NCI-H146 treated with DMSO at 0.1 percent for 48 hours (cell line): ENCODE measurements around the gene SLC5A3.

Experiments
- DNase-seq: peaks from one replicate; lab custom pipeline; 2025; ENCODE audit not compliant: unreplicated experiment; lab: John Stamatoyannopoulos, UW

SLC5A3 gene

GRCh38 chr21:34065027-34065426 is 8.4 kb upstream of the SLC5A3 start:
- no peak for DNase-seq

- no peak for DNase-seq
These were observed 1.7 kb upstream of the SLC5A3 start for GRCh38 chr21:34071683-34072082.

- DNase-seq: no peak
These were observed 990 bp upstream of the SLC5A3 start for GRCh38 chr21:34072145-34073031.

GRCh38 chr21:34073749-34074282 is 438 bp downstream of the SLC5A3 start:
- DNase-seq: no peak

GRCh38 chr21:34074283-34075090 is 1.1 kb downstream of the SLC5A3 start:
- DNase-seq: no peak

- no peak for DNase-seq
These were observed 1.7 kb downstream of the SLC5A3 start for GRCh38 chr21:34075091-34075425.

GRCh38 chr21:34075760-34076660 is 2.6 kb downstream of the SLC5A3 start:
- DNase-seq: no peak

GRCh38 chr21:34076835-34077234 is 3.5 kb downstream of the SLC5A3 start:
- no peak for DNase-seq

GRCh38 chr21:34077888-34078287 is 4.5 kb downstream of the SLC5A3 start:
- no peak for DNase-seq

GRCh38 chr21:34078915-34079314 is 5.5 kb downstream of the SLC5A3 start:
- no peak for DNase-seq

- no peak for DNase-seq
These were observed 7.3 kb downstream of the SLC5A3 start for GRCh38 chr21:34080710-34081109.

- no peak for DNase-seq
These were observed 9.4 kb downstream of the SLC5A3 start for GRCh38 chr21:34082769-34083168.

- no peak for DNase-seq
These were observed 10.0 kb downstream of the SLC5A3 start for GRCh38 chr21:34083357-34083756.

GRCh38 chr21:34085129-34085528 is 11.8 kb downstream of the SLC5A3 start:
- DNase-seq: peak; percentile 1

GRCh38 chr21:34086887-34087306 is 13.5 kb downstream of the SLC5A3 start:
- DNase-seq: no peak

GRCh38 chr21:34088752-34089151 is 15.4 kb downstream of the SLC5A3 start:
- DNase-seq: no peak

- DNase-seq: no peak
These were observed 17.7 kb downstream of the SLC5A3 start for GRCh38 chr21:34091032-34091431.

GRCh38 chr21:34091607-34092006 is 18.2 kb downstream of the SLC5A3 start:
- no peak for DNase-seq

- DNase-seq: peak; percentile 12
These were observed 19.0 kb downstream of the SLC5A3 start for GRCh38 chr21:34092262-34092921.

GRCh38 chr21:34093083-34093482 is 19.7 kb downstream of the SLC5A3 start:
- DNase-seq: no peak
